Measurements from ENCODE around the gene KRTAP4-8.

DNA sequence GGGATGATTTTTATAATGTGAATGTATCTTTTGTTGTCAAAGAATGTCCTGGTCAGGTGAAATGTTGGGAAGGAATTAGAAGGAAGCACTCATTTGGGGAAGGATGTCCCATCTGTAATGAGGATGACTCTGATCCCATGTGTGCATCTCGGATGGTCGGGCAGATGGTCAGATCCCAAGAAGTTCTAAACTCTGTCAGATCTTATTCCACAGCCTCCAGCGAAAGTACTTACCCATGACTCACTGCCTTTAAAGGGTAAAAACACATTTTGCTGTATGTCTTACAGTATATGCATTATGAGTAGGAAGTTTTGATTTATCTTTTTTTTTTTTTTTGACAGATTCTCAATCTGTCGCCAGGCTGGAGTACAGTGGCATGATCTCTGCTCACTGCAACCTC, 20.8 kb upstream of the KRTAP4-8 start:
- TF ChIP-seq TEAD4 (IDR thresholded peaks at IDR 0.05; ENCODE audit: low read depth, low read length): no peak
- TF ChIP-seq, protein P1, sequence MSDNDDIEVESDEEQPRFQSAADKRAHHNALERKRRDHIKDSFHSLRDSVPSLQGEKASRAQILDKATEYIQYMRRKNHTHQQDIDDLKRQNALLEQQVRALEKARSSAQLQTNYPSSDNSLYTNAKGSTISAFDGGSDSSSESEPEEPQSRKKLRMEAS (IDR thresholded peaks at IDR 0.05): no peak
- no peak for TF ChIP-seq JUND (IDR thresholded peaks at IDR 0.05; ENCODE audit: low read length)
- TF ChIP-seq, protein P2, sequence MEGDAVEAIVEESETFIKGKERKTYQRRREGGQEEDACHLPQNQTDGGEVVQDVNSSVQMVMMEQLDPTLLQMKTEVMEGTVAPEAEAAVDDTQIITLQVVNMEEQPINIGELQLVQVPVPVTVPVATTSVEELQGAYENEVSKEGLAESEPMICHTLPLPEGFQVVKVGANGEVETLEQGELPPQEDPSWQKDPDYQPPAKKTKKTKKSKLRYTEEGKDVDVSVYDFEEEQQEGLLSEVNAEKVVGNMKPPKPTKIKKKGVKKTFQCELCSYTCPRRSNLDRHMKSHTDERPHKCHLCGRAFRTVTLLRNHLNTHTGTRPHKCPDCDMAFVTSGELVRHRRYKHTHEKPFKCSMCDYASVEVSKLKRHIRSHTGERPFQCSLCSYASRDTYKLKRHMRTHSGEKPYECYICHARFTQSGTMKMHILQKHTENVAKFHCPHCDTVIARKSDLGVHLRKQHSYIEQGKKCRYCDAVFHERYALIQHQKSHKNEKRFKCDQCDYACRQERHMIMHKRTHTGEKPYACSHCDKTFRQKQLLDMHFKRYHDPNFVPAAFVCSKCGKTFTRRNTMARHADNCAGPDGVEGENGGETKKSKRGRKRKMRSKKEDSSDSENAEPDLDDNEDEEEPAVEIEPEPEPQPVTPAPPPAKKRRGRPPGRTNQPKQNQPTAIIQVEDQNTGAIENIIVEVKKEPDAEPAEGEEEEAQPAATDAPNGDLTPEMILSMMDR (IDR thresholded peaks at IDR 0.05; ENCODE audit: control extremely low read depth in 1 of 3, insufficient read depth in 1 of 3, low read depth in 1 of 3, low read length in 3 of 3): no peak
- no peak for TF ChIP-seq JUN (IDR thresholded peaks at IDR 0.05; ENCODE audit: low read depth, low read length)
- no peak for TF ChIP-seq SP1 (IDR thresholded peaks at IDR 0.05; ENCODE audit: low read depth, low read length)
- TF ChIP-seq, protein P3, sequence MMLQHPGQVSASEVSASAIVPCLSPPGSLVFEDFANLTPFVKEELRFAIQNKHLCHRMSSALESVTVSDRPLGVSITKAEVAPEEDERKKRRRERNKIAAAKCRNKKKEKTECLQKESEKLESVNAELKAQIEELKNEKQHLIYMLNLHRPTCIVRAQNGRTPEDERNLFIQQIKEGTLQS (IDR thresholded peaks at IDR 0.05; ENCODE audit: insufficient read depth, low read depth, low read length): no peak
- TF ChIP-seq RAD21 (IDR thresholded peaks at IDR 0.05 in 1 of 2, conservative IDR thresholded peaks at IDR 0.05 in 1 of 2; ENCODE audit: low read depth in 2 of 2, low read length in 2 of 2): no peak
- TF ChIP-seq GTF2F1 (IDR thresholded peaks at IDR 0.05; ENCODE audit: borderline replicate concordance, low read depth, low read length): no peak
